Astrocyte of the spinal cord (primary cell): ENCODE results near the gene OR6N1.

Experiments used
- DNase-seq: peaks from one replicate; pipeline ENCODE4 v3.0.0; 2011; ENCODE audit warnings: low read depth, low spot score
- H3K4me3 ChIP-seq: 2 replicates; pipeline ENCODE4 v1.5.1; 2011; ENCODE audit warnings: low read depth, mild to moderate bottlenecking, low read length, moderate library complexity
- in situ Hi-C: cut with HindIII; loops from 2 replicates; pipeline ENCODE4 v1.10.0; 2017; ENCODE audit warnings: low sequenced_read_pairs
- TF ChIP-seq, protein P1 (sequence below): IDR thresholded peaks from 2 replicates; pipeline ENCODE4 v1.5.1; 2012; ENCODE audit warnings: low read depth, mild to moderate bottlenecking, low read length, inconsistent platforms

The OR6N1 gene

DNA sequence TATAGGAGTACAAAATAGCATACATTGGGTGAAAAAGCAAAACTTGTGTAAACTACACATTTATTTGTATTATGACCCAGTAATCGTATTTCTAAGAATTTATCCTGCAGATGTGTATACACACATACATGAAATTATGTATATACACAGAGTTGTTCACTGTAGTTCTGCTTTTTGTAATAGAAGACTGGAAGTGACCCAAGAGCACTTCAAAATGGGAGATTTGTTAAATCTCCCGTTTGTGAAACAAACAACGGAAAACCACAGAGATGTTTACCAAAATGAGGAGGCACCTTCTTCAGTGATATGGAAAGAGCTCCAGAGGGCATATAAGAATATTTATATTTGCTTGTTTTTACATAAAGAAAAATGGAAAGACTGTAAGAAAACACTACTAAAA lies 41.2 kb upstream of the OR6N1 start:
- TF ChIP-seq, protein P1, sequence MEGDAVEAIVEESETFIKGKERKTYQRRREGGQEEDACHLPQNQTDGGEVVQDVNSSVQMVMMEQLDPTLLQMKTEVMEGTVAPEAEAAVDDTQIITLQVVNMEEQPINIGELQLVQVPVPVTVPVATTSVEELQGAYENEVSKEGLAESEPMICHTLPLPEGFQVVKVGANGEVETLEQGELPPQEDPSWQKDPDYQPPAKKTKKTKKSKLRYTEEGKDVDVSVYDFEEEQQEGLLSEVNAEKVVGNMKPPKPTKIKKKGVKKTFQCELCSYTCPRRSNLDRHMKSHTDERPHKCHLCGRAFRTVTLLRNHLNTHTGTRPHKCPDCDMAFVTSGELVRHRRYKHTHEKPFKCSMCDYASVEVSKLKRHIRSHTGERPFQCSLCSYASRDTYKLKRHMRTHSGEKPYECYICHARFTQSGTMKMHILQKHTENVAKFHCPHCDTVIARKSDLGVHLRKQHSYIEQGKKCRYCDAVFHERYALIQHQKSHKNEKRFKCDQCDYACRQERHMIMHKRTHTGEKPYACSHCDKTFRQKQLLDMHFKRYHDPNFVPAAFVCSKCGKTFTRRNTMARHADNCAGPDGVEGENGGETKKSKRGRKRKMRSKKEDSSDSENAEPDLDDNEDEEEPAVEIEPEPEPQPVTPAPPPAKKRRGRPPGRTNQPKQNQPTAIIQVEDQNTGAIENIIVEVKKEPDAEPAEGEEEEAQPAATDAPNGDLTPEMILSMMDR = no peak
- no peak for DNase-seq
- in situ Hi-C loops = no loop called here
- H3K4me3 ChIP-seq = no peak overlapping the region

DNA sequence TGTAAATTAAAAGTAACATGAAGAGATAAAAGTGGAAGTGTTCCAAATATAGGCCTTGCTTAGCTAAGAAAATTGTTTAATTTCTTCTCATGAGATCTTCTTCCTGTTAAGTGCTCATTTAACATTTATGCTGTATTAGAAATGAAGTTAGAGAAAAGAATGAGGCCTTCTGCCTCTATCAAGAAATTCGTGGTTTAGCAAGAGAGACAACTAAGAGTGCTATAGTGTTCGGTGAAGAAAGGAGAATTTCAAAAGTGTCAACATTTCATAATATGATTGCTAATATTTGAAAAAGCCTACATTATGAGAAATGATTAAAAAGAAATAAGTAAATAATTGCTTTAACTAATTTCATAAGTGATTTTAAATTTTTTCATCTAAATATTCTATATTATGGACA lies 40.3 kb upstream of the OR6N1 start:
- in situ Hi-C loops = no loop called here
- H3K4me3 ChIP-seq = no peak overlapping the region
- DNase-seq = no peak
- TF ChIP-seq, protein P1 = no peak

DNA sequence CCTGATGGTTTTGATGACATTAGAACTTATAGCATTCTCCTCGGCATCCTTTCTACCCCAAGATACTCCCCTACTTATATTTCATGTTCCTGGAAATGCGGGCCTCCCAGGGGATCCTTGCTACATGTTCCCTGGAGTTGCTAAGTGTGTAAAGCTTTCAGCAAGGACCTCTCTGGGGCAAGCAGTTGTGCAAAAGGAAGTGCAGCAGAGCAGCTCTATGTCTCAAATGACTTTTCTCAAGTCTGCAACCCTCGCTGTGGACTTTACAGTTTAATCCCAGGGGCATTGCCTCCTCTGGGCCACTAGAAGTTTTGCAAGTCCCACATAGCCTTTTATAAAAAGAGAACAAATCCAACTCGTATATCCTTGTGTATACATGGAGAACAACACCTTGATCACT lies 38.3 kb upstream of the OR6N1 start:
- H3K4me3 ChIP-seq = no peak overlapping the region
- TF ChIP-seq, protein P1 = no peak
- DNase-seq = no peak
- in situ Hi-C loops = no loop called here

DNA sequence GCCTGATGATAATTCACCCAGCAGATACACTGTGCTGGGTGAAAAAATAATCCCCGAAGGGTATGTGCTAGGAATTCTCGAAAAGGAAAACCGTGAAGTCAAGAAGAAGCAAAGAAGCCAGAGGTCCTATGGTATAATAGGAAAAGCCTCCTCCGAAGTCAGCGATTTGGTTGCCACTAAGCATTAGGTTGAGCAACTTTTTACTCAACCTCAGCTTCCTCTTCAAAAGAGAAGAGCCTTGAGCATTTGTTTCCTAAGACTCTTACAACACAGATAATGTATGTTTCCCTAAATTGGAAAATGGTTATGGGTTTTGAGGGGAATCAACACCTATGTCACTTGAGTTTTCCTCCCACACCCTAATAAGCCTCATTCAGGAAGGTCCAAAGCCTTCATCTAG lies 37.9 kb upstream of the OR6N1 start:
- H3K4me3 ChIP-seq = no peak overlapping the region
- DNase-seq = no peak
- in situ Hi-C loops = no loop called here

DNA sequence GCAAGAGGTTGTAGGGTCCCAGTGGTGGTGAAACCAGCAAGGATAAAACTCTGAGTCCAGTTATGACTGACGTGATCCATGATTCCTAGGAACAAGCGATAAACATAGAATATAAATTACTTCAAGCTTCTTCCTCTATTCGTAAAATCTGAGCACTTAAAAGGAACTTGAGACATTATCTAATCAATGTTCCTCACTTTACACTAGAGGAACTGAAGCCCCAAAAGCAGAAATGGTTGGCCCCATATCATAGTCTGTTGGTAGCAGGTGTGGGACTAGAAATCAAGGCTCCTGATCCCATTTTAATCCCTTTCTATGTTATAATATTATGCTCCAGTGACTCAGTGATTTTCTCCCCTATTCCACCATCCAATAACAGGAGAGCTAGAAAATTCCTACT lies 37.3 kb upstream of the OR6N1 start:
- TF ChIP-seq, protein P1 = no peak
- H3K4me3 ChIP-seq = no peak overlapping the region
- in situ Hi-C loops = no loop called here

More for the DNA sequence above, 37.9 kb upstream of the OR6N1 start:
- TF ChIP-seq, protein P1 = no peak

DNA sequence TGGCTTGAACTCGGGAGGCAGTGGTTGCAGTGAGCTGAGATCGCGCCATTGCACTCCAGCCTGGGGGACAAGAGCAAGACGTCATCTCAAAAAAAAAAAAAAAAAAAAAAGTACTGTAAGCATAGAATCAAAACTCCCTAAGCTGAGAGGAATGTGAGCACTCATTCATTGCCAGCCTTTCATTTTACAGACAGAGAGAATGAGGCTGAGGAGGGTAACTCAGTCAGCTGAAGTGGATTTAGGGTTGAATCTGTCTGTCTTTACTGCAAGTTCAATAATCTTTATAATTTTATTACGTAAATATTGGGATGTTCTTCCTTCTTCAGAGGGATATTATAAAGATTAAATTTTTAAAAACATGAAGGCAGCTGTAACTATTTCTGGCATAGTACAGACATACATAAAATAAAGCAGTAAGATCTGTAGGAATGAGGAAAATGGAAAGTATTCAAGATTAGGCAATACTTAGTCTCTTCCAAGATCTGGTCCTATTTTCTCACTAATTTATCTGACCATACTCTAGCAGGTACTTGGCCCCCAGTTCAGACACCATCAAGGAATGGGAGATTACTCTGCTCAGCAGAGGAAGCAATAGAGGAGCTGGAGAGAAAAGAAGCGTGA lies 35.0 kb upstream of the OR6N1 start:
- TF ChIP-seq, protein P1 = no peak
- no peak for DNase-seq
- in situ Hi-C loops = no loop called here
- no peak overlapping the region for H3K4me3 ChIP-seq

More for the DNA sequence above, 37.3 kb upstream of the OR6N1 start:
- no peak for DNase-seq
